K562 (cell line): ENCODE data around the gene FAM3C.

ENCODE experiments used
- CHD2 ChIP-seq: IDR thresholded peaks from 2 replicates; pipeline ENCODE4 v1.6.1; 2011; ENCODE audit warnings: low read depth, low read length
- DEAF1 ChIP-seq: fragments of 450-650 bp; formaldehyde crosslinking; IDR thresholded peaks from 2 replicates; pipeline ENCODE4 v1.4.0; 2020; ENCODE audit warnings: mild to moderate bottlenecking, moderate library complexity
- E2F6 ChIP-seq, 2 experiments: IDR thresholded peaks; 2 replicates each; pipeline ENCODE4 v1.6.1; 2011; ENCODE audit warnings: borderline replicate concordance in 1 of 2, control low read depth in 1 of 2, low read depth in 1 of 2, low read length in 1 of 2, mild to moderate bottlenecking in 1 of 2, mixed read lengths in 1 of 2, moderate library complexity in 1 of 2; ENCODE audit not compliant: insufficient read depth in 1 of 2, insufficient read length in 1 of 2, poor library complexity in 1 of 2, severe bottlenecking in 1 of 2; ENCODE audit errors: extremely low read depth in 1 of 2
- PKNOX1 ChIP-seq: fragments of 450-650 bp; IDR thresholded peaks from 2 replicates; pipeline ENCODE4 v1.6.1; 2016
- USF2 ChIP-seq: sonication (generic); formaldehyde crosslinking; IDR thresholded peaks from 2 replicates; pipeline ENCODE4 v1.5.0; 2020; ENCODE audit warnings: missing genetic modification reagents

GRCh38 chr7:121410829-121411596, 14.9 kb upstream of the FAM3C start:
- TF ChIP-seq CHD2 (no peak), E2F6 (IDR thresholded peaks at IDR 0.05; ENCODE audit: borderline replicate concordance in 1 of 2, extremely low read depth in 1 of 2, insufficient read depth in 1 of 2, insufficient read length in 1 of 2, low read depth in 1 of 2, low read length in 1 of 2, poor library complexity in 1 of 2, severe bottlenecking in 1 of 2) (no peak), PKNOX1 (peak; percentile 15; the same call in 1 of the 2 replicates), DEAF1 (CRISPR knock-in tag) (no peak), USF2 (CRISPR knock-in tag) (no peak)
